Measurements from ENCODE around the gene STARD4. TPM values are rescaled to one million over a fixed set of nuclear protein-coding genes. Genes with fewer than 3 reads are reported as not detected.

Gene STARD4
- total and polyA plus RNA-seq, 8 donors, result 4.4 to 45.5 (median 11.9) TPM

GRCh38 chr5:111528056-111528455, 15.7 kb upstream of the STARD4 start:
- Histone ChIP-seq H3K4me3 (no peak overlapping the region), H3K27ac (no peak overlapping the region), H3K4me1 (peaks cover 0 to 13% (median 0%) of the 10 kb centered on the region in 4 donors), H3K9me3 (no peaks in the 10 kb centered on the region), H3K27me3 (peaks cover 0 to 4% (median 0%) of the 10 kb centered on the region in 3 donors), H3K36me3 (no peaks in the 10 kb centered on the region)
- no peak for TF ChIP-seq POLR2AphosphoS5 (IDR thresholded peaks at IDR 0.05)
- WGBS, 5 donors, result 90 to 98% (median 94%) methylated on average over 3 of the region's 3 CpGs
- DNase-seq, result no peak
- intact Hi-C loops (cut with DNase I; ENCODE audit: low total_unique reads), result no loop called here

GRCh38 chr5:111520908-111521307, 8.6 kb upstream of the STARD4 start:
- DNase-seq, result no peak
- no peak for TF ChIP-seq POLR2AphosphoS5 (IDR thresholded peaks at IDR 0.05)
- TF ChIP-seq EP300 (IDR thresholded peaks at IDR 0.05), result no peak
- no peak for TF ChIP-seq POLR2A (IDR thresholded peaks at IDR 0.05)
- TF ChIP-seq CTCF (IDR thresholded peaks at IDR 0.05), result no peak
- peaks cover 0 to 13% (median 1%) of the 10 kb centered on the region in 4 donors for H3K4me1 ChIP-seq
- no peak overlapping the region for H3K27ac ChIP-seq
- intact Hi-C loops (cut with DNase I; ENCODE audit: low total_unique reads), result no loop called here
- H3K36me3 ChIP-seq, result no peaks in the 10 kb centered on the region
- WGBS, 5 donors, result 27 to 63% (median 48%) methylated on average over 3 of the region's 3 CpGs
- peaks cover 0 to 4% (median 0%) of the 10 kb centered on the region in 3 donors for H3K27me3 ChIP-seq
- no peaks in the 10 kb centered on the region for H3K9me3 ChIP-seq
- no peak overlapping the region for H3K4me3 ChIP-seq

- no peak overlapping the region for H3K27ac ChIP-seq
- no peak overlapping the region for H3K4me3 ChIP-seq
- H3K9me3 ChIP-seq, result no peaks in the 10 kb centered on the region
- H3K27me3 ChIP-seq, result peaks cover 0 to 4% (median 0%) of the 10 kb centered on the region in 3 donors
- TF ChIP-seq POLR2AphosphoS5 (IDR thresholded peaks at IDR 0.05) (no peak), CTCF (IDR thresholded peaks at IDR 0.05) (no peak), POLR2A (IDR thresholded peaks at IDR 0.05) (no peak), EP300 (IDR thresholded peaks at IDR 0.05) (no peak)
- DNase-seq, result no peak
- peaks cover 0 to 14% (median 1%) of the 10 kb centered on the region in 4 donors for H3K4me1 ChIP-seq
- WGBS, 5 donors, result 81 to 89% (median 87%) methylated on average over 2 of the region's 2 CpGs
- intact Hi-C loops (cut with DNase I; ENCODE audit: low total_unique reads), result no loop called here
- H3K36me3 ChIP-seq, result no peaks in the 10 kb centered on the region
Observed at GRCh38 chr5:111518777-111519176, 6.4 kb upstream of the STARD4 start.

- Histone ChIP-seq H3K27ac (no peak overlapping the region), H3K4me3 (no peak overlapping the region), H3K9me3 (no peaks in the 10 kb centered on the region), H3K27me3 (no peaks in the 10 kb centered on the region), H3K4me1 (peaks cover 0 to 21% (median 5%) of the 10 kb centered on the region in 4 donors), H3K36me3 (no peaks in the 10 kb centered on the region)
- TF ChIP-seq CTCF (IDR thresholded peaks at IDR 0.05) (no peak), EP300 (IDR thresholded peaks at IDR 0.05) (no peak), POLR2AphosphoS5 (IDR thresholded peaks at IDR 0.05) (no peak), POLR2A (IDR thresholded peaks at IDR 0.05) (no peak)
- no peak for DNase-seq
- 92 to 98% (median 93%) methylated on average over 5 of the region's 5 CpGs for WGBS, 5 donors
- intact Hi-C loops (cut with DNase I; ENCODE audit: low total_unique reads), result no loop called here
Observed at GRCh38 chr5:111517853-111518501, 5.6 kb upstream of the STARD4 start.

GRCh38 chr5:111514087-111514486, 1.8 kb upstream of the STARD4 start:
- Histone ChIP-seq H3K36me3 (no peaks in the 10 kb centered on the region), H3K27ac (no peak overlapping the region), H3K9me3 (no peaks in the 10 kb centered on the region), H3K4me3 (no peak overlapping the region), H3K4me1 (peaks cover 0 to 36% (median 25%) of the 10 kb centered on the region in 4 donors), H3K27me3 (no peaks in the 10 kb centered on the region)
- intact Hi-C loops (cut with DNase I; ENCODE audit: low total_unique reads), result no loop called here
- no peak for TF ChIP-seq POLR2AphosphoS5 (IDR thresholded peaks at IDR 0.05)
- no peak for TF ChIP-seq POLR2A (IDR thresholded peaks at IDR 0.05)
- TF ChIP-seq EP300 (IDR thresholded peaks at IDR 0.05), result no peak
- no peak for TF ChIP-seq CTCF (IDR thresholded peaks at IDR 0.05)
- 89 to 97% (median 96%) methylated on average over 3 of the region's 3 CpGs for WGBS, 5 donors
- DNase-seq, result peak in 1 of 2 donors; percentile 16
